Neuronal stem cell (in vitro differentiated cells): ENCODE results near the gene BIRC5. TPM values are rescaled to one million over a fixed set of nuclear protein-coding genes. Genes with fewer than 3 reads are reported as not detected.

Experiments used
- DNase-seq: peaks from one replicate; pipeline ENCODE4 v3.0.0-alpha.2; 2013; ENCODE audit warnings: low spot score
- H2AFZ ChIP-seq: one replicate; pipeline ENCODE4 v1.6.1; 2013; ENCODE audit warnings: mild to moderate bottlenecking, low read length, inconsistent platforms
- H2AK5ac ChIP-seq: 2 replicates; pipeline ENCODE4 v1.6.1; 2013; ENCODE audit warnings: low read depth, mild to moderate bottlenecking, inconsistent platforms, low read length, moderate library complexity, mixed read lengths
- H2BK120ac ChIP-seq: 2 replicates; pipeline ENCODE4 v1.6.1; 2013; ENCODE audit warnings: low read depth, mild to moderate bottlenecking, inconsistent platforms, low read length, moderate library complexity, mixed read lengths
- H2BK12ac ChIP-seq: one replicate; pipeline ENCODE4 v1.6.1; 2013; ENCODE audit warnings: low read length, inconsistent platforms
- H2BK15ac ChIP-seq: 2 replicates; pipeline ENCODE4 v1.6.1; 2013; ENCODE audit warnings: mild to moderate bottlenecking, low read length, inconsistent platforms, mixed read lengths
- H2BK5ac ChIP-seq: one replicate; pipeline ENCODE4 v1.6.1; 2013; ENCODE audit warnings: inconsistent platforms, mild to moderate bottlenecking, low read length, moderate library complexity
- H3K14ac ChIP-seq: one replicate; pipeline ENCODE4 v1.6.1; 2013; ENCODE audit warnings: low read length, inconsistent platforms
- H3K18ac ChIP-seq: 2 replicates; pipeline ENCODE4 v1.6.1; 2013; ENCODE audit warnings: low read length, inconsistent platforms
- H3K23ac ChIP-seq: 2 replicates; pipeline ENCODE4 v1.6.1; 2013; ENCODE audit warnings: low read depth, mild to moderate bottlenecking, mixed read lengths, low read length, inconsistent platforms; ENCODE audit not compliant: poor library complexity
- H3K27ac ChIP-seq: replicated peaks from 3 replicates; pipeline ENCODE4 v1.5.1; 2013; ENCODE audit warnings: low read length, inconsistent platforms
- H3K27me3 ChIP-seq, 3 experiments: 2 replicates each; pipeline ENCODE4 v1.6.1; 2013; ENCODE audit warnings: low read length in 3 of 3, mild to moderate bottlenecking in 2 of 3, inconsistent platforms in 1 of 3, low read depth in 1 of 3, mixed read lengths in 1 of 3, moderate library complexity in 1 of 3; ENCODE audit not compliant: control insufficient read depth in 3 of 3, insufficient read depth in 3 of 3
- H3K36me3 ChIP-seq, 2 donors: replicated peaks in 1 of 2; 2 replicates each; pipeline ENCODE4 v1.6.1; 2013; ENCODE audit warnings: low read length in 2 of 2; ENCODE audit not compliant: control insufficient read depth in 2 of 2, insufficient read depth in 2 of 2
- H3K4ac ChIP-seq: 2 replicates; pipeline ENCODE4 v1.6.1; 2013; ENCODE audit warnings: inconsistent platforms, mild to moderate bottlenecking, low read length, moderate library complexity
- H3K4me1 ChIP-seq, 2 donors: 1 replicate in 1 of 2; 2 replicates in 1 of 2; pipeline ENCODE4 v1.6.1; 2013; ENCODE audit warnings: low read length in 2 of 2, low read depth in 1 of 2; ENCODE audit not compliant: control insufficient read depth in 2 of 2, insufficient read depth in 1 of 2
- H3K4me2 ChIP-seq: one replicate; pipeline ENCODE4 v1.6.1; 2013; ENCODE audit warnings: mild to moderate bottlenecking, low read length, inconsistent platforms; ENCODE audit not compliant: insufficient read depth, poor library complexity, severe bottlenecking
- H3K4me3 ChIP-seq, 2 donors: 2 replicates each; pipeline ENCODE4 v1.5.1; 2013; ENCODE audit warnings: low read length in 2 of 2, mild to moderate bottlenecking in 2 of 2, inconsistent platforms in 1 of 2, moderate library complexity in 1 of 2
- H3K79me1 ChIP-seq: one replicate; pipeline ENCODE4 v1.6.1; 2013; ENCODE audit warnings: low read depth, mild to moderate bottlenecking, inconsistent platforms, low read length, moderate library complexity
- H3K9ac ChIP-seq: one replicate; pipeline ENCODE4 v1.6.1; 2013; ENCODE audit warnings: mild to moderate bottlenecking, low read depth, low read length, inconsistent platforms; ENCODE audit not compliant: poor library complexity
- H3K9me3 ChIP-seq, 2 donors: replicated peaks in 1 of 2; 2 replicates each; pipeline versions ENCODE3 to v1.6.1; 2013; ENCODE audit warnings: low read length in 2 of 2, mild to moderate bottlenecking in 2 of 2, inconsistent platforms in 1 of 2, low read depth in 1 of 2, mixed read lengths in 1 of 2, moderate library complexity in 1 of 2; ENCODE audit not compliant: control insufficient read depth in 2 of 2, insufficient read depth in 1 of 2
- H4K8ac ChIP-seq: one replicate; pipeline ENCODE4 v1.6.1; 2013; ENCODE audit warnings: low read depth, mild to moderate bottlenecking, inconsistent platforms, low read length, moderate library complexity
- H4K91ac ChIP-seq: one replicate; pipeline ENCODE4 v1.6.1; 2013; ENCODE audit warnings: low read length, low read depth, mild to moderate bottlenecking, inconsistent platforms; ENCODE audit not compliant: poor library complexity
- WGBS, 2 donors: extraction: QIAGEN DNeasy Blood & Tissue Kit; methylation state at CpG; one replicate each; pipeline ENCODE4 v1.1.7; 2013; ENCODE audit warnings: missing lambda C conversion rate in 2 of 2, mixed read lengths in 1 of 2; ENCODE audit not compliant: insufficient read length in 2 of 2, insufficient replicate concordance in 1 of 2; ENCODE audit errors: extremely low coverage in 2 of 2; 5-methylcytosine and 5-hydroxymethylcytosine counted together
- polyA plus RNA-seq, 2 experiments: library from polyadenylated mRNA; stranded (reverse); fragments of 200-250 nt; gene quantifications; one replicate each; pipeline ENCODE4 v1.2.3, GENCODE V29; 2013

The BIRC5 gene
- polyA plus RNA-seq (2013, experiment 1 of 2), result 118 TPM
- polyA plus RNA-seq (2013, experiment 2 of 2), result 125 TPM

GRCh38 chr17:78214016-78214705 is at the start of gene BIRC5:
Gene BIRC5, plus strand, starts transcription at chr17:78214253. Its CDS starts 64 bp downstream, at chr17:78214317.
- H3K79me1 ChIP-seq, result peaks cover 8% of the 10 kb centered on the region
- no CpG with 5 or more reads among the region's 60 CpGs for WGBS, 2 donors
- peak within 1 kb of the TSS; percentile 95 for H3K4me2 ChIP-seq
- H3K23ac ChIP-seq, result peak within 1 kb of the TSS; percentile 89
- peak within 1 kb of the TSS; percentile 96 for H3K18ac ChIP-seq
- H3K4me3 ChIP-seq, result peak within 1 kb of the TSS; percentile 95 to 100
- peaks cover 3 to 5% of the 10 kb centered on the region in 2 donors for H3K4me1 ChIP-seq
- H2BK15ac ChIP-seq, result no peak within 1 kb of the TSS
- peaks cover 0 to 2% (median 0%) of the 10 kb centered on the region in 3 experiments for H3K27me3 ChIP-seq
- H2BK120ac ChIP-seq, result peak within 1 kb of the TSS; percentile 63
- no peak within 1 kb of the TSS for H2BK12ac ChIP-seq
- H2BK5ac ChIP-seq, result peak within 1 kb of the TSS; percentile 85
- H4K8ac ChIP-seq, result no peak within 1 kb of the TSS
- peak; percentile 84 for DNase-seq
- no peak within 1 kb of the TSS for H3K4ac ChIP-seq
- peak within 1 kb of the TSS; percentile 45 for H4K91ac ChIP-seq
- peak within 1 kb of the TSS; percentile 91 for H3K9ac ChIP-seq
- peak within 1 kb of the TSS; percentile 50 for H3K27ac ChIP-seq
- no peaks in the 10 kb centered on the region for H3K9me3 ChIP-seq
- H3K14ac ChIP-seq, result peak within 1 kb of the TSS; percentile 25
- peak within 1 kb of the TSS; percentile 40 for H2AK5ac ChIP-seq
- H3K36me3 ChIP-seq, result peaks cover 13 to 32% of the 10 kb centered on the region in 2 donors
- peak within 1 kb of the TSS; percentile 86 for H2AFZ ChIP-seq

GRCh38 chr17:78164748-78165607 is 49.1 kb upstream of the BIRC5 start:
- H2BK15ac ChIP-seq, result peak overlapping the region; percentile 43
- peak overlapping the region; percentile 13 for H2AK5ac ChIP-seq
- H4K91ac ChIP-seq, result no peak overlapping the region
- H2BK12ac ChIP-seq, result no peak overlapping the region
- peak overlapping the region; percentile 3 for H3K14ac ChIP-seq
- peak overlapping the region; percentile 22 for H3K23ac ChIP-seq
- peaks cover 2 to 10% of the 10 kb centered on the region in 2 donors for H3K4me1 ChIP-seq
- H3K36me3 ChIP-seq, result no peaks in the 10 kb centered on the region
- WGBS, 2 donors, result no CpG with 5 or more reads among the region's 16 CpGs
- H3K4ac ChIP-seq, result no peak overlapping the region
- H2BK120ac ChIP-seq, result no peak overlapping the region
- H2AFZ ChIP-seq, result no peak overlapping the region
- no peak for DNase-seq
- peaks cover 0 to 14% (median 0%) of the 10 kb centered on the region in 3 experiments for H3K27me3 ChIP-seq
- H3K4me2 ChIP-seq, result no peak overlapping the region
- H3K4me3 ChIP-seq, result no peak overlapping the region
- no peak overlapping the region for H3K27ac ChIP-seq
- H2BK5ac ChIP-seq, result no peak overlapping the region
- H3K9me3 ChIP-seq, result peaks cover 0 to 3% of the 10 kb centered on the region in 2 donors
- H3K18ac ChIP-seq, result peak overlapping the region; percentile 20
- H3K79me1 ChIP-seq, result peaks cover 1% of the 10 kb centered on the region
- H4K8ac ChIP-seq, result no peak overlapping the region
- peak overlapping the region; percentile 64 for H3K9ac ChIP-seq

GRCh38 chr17:78166416-78166815 is 47.6 kb upstream of the BIRC5 start:
- Histone ChIP-seq H3K4me2 (no peak overlapping the region), H3K36me3 (peaks cover 0 to under 1% of the 10 kb centered on the region in 2 donors), H2AFZ (no peak overlapping the region), H3K18ac (peak overlapping the region; percentile 48), H3K27me3 (peaks cover 0 to 14% (median 0%) of the 10 kb centered on the region in 3 experiments), H2AK5ac (peak overlapping the region; percentile 56), H3K9ac (no peak overlapping the region), H3K4me1 (peaks cover 2 to 10% of the 10 kb centered on the region in 2 donors), H2BK15ac (no peak overlapping the region), H3K23ac (no peak overlapping the region), H3K4me3 (no peak overlapping the region), H3K79me1 (peaks cover 1% of the 10 kb centered on the region), H3K4ac (no peak overlapping the region), H2BK12ac (no peak overlapping the region), H3K27ac (no peak overlapping the region), H3K9me3 (peaks cover 0 to 4% of the 10 kb centered on the region in 2 donors), H4K91ac (no peak overlapping the region), H4K8ac (no peak overlapping the region), H2BK5ac (no peak overlapping the region), H2BK120ac (no peak overlapping the region), H3K14ac (no peak overlapping the region)
- no CpG with 5 or more reads among the region's 6 CpGs for WGBS, 2 donors
- no peak for DNase-seq
